ENCODE results near the gene NT5C1B.

DNA sequence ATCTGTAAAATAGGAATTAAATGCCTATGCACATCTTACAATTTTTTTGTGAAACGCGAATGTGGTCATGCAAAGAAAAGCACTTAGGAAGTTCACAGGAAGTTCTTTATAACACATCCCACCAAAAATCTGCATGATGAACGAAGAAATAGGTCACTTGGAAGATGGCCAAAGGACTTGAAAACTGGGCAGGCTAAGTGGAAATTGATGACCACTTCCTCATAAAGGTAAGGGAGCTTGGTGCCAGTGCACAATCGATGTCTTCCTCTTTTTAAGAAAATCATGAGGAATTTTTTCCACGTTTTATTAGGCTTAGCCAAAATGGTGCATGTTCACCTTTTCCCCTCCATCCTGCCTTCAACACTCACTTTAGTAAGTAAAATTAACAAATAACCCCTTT lies 8.2 kb upstream of the NT5C1B start:
- TF ChIP-seq, protein P1, sequence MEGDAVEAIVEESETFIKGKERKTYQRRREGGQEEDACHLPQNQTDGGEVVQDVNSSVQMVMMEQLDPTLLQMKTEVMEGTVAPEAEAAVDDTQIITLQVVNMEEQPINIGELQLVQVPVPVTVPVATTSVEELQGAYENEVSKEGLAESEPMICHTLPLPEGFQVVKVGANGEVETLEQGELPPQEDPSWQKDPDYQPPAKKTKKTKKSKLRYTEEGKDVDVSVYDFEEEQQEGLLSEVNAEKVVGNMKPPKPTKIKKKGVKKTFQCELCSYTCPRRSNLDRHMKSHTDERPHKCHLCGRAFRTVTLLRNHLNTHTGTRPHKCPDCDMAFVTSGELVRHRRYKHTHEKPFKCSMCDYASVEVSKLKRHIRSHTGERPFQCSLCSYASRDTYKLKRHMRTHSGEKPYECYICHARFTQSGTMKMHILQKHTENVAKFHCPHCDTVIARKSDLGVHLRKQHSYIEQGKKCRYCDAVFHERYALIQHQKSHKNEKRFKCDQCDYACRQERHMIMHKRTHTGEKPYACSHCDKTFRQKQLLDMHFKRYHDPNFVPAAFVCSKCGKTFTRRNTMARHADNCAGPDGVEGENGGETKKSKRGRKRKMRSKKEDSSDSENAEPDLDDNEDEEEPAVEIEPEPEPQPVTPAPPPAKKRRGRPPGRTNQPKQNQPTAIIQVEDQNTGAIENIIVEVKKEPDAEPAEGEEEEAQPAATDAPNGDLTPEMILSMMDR (IDR thresholded peaks at IDR 0.05), result no peak
- no peak for TF ChIP-seq POLR2A (IDR thresholded peaks at IDR 0.05)
